HG03432 (cell line): ENCODE results near the gene C19orf25.
"Not testable (repeated sequence)": the region's sequence is repeated elsewhere in the genome, so short reads cannot be mapped to it uniquely, and the experiment has no call there.

ENCODE experiments used
- ATAC-seq: cut with Tn5 transposase; IDR thresholded peaks from one replicate; pipeline ENCODE4 v1.9.1; 2021; ENCODE audit warnings: mild to moderate bottlenecking, moderate library complexity; ENCODE audit not compliant: unreplicated experiment

The C19orf25 gene

GRCh38 chr19:1482361-1483130, 3.5 kb upstream of the C19orf25 start:
- ATAC-seq: no peak

- ATAC-seq: no peak
These were observed 2.9 kb upstream of the C19orf25 start for GRCh38 chr19:1481893-1482360.

GRCh38 chr19:1481224-1481892, 2.3 kb upstream of the C19orf25 start:
- ATAC-seq: no peak

GRCh38 chr19:1477056-1477455, 2.0 kb downstream of the C19orf25 start:
- ATAC-seq: not testable (repeated sequence)

- no peak for ATAC-seq
These were observed 3.1 kb downstream of the C19orf25 start for GRCh38 chr19:1475751-1476437.

GRCh38 chr19:1474765-1475351, 4.2 kb downstream of the C19orf25 start:
- no peak for ATAC-seq

GRCh38 chr19:1474011-1474764, 4.8 kb downstream of the C19orf25 start:
- no peak for ATAC-seq

GRCh38 chr19:1473085-1473851, 5.7 kb downstream of the C19orf25 start:
- ATAC-seq: no peak

- no peak for ATAC-seq
These were observed 6.6 kb downstream of the C19orf25 start for GRCh38 chr19:1472231-1473084.

- ATAC-seq: no peak
These were observed 7.4 kb downstream of the C19orf25 start for GRCh38 chr19:1471515-1472160.

GRCh38 chr19:1471010-1471514, 8.0 kb downstream of the C19orf25 start:
- no peak for ATAC-seq

- no peak for ATAC-seq
These were observed 8.6 kb downstream of the C19orf25 start for GRCh38 chr19:1470305-1471009.

GRCh38 chr19:1470055-1470304, 9.0 kb downstream of the C19orf25 start:
- ATAC-seq: no peak

GRCh38 chr19:1469255-1470054, 9.6 kb downstream of the C19orf25 start:
- ATAC-seq: no peak

GRCh38 chr19:1468821-1469254, 10.2 kb downstream of the C19orf25 start:
- ATAC-seq: no peak

GRCh38 chr19:1468274-1468820, 10.7 kb downstream of the C19orf25 start:
- ATAC-seq: no peak
